GM18909 (cell line): ENCODE data around the gene LAMA3.

Source experiments
- ATAC-seq: cut with Tn5 transposase; IDR thresholded peaks from one replicate; pipeline ENCODE4 v1.9.1; 2021; ENCODE audit warnings: mild to moderate bottlenecking; ENCODE audit not compliant: unreplicated experiment, poor library complexity

LAMA3 gene

GRCh38 chr18:23758281-23758680 lies 69.0 kb downstream of the LAMA3 start:
- ATAC-seq, result no peak

- ATAC-seq, result no peak
Measured at GRCh38 chr18:23761941-23762340, 72.7 kb downstream of the LAMA3 start.

DNA sequence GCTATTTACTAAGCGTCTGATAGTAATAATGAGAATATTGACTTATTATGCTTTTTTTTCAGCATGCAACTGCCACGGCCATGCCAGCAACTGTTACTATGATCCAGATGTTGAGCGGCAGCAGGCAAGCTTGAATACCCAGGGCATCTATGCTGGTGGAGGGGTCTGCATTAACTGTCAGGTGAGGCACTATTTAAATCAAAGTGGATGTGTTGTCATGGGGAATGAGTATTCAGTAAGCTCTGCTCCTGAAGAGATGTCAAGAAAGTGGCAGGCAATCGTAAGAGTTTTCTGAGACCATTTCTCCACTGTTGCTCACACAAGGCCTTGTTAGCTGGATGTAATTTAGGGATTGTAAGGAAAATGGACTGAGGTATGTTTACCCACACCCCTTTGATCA lies 74.1 kb downstream of the LAMA3 start:
- no peak for ATAC-seq

GRCh38 chr18:23765931-23766330 lies 76.7 kb downstream of the LAMA3 start:
- ATAC-seq, result no peak

DNA sequence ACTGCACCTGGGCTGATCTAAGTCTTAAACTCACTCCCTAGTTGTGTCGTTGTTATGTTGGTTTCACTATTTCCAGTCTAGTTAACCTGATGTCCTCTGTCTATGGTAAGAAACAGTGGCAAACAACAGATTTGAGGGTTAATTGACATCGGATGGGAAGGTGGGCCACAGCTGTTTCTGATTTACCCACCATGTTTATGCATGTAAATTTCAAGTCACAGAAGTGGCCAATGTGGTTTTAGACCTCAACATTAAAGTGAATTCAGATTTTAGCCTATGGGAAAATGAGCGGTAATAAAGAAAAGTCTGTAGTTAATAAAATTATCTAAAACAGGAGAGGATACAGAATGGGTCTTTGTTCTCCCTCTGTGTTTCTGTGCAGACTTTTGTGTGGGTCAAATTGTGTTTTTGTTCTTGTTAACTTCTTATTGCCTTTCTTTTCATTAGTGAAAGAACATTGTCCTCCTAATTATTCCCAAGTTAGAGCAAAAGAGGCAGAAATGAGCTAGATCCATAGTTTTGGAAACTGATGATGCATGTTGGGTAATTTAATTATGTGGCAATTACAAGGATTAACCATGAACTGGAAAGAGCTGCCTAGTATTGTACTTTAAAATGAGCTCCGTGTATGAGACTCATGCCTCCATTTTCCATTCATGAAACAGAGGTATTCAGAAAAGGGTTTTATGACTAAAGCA lies 83.2 kb downstream of the LAMA3 start:
- ATAC-seq, result no peak

- no peak for ATAC-seq
Measured at GRCh38 chr18:23776306-23776705, 87.1 kb downstream of the LAMA3 start.

- ATAC-seq, result no peak
Measured at GRCh38 chr18:23778828-23779227, 89.6 kb downstream of the LAMA3 start.

- ATAC-seq, result no peak
Measured at GRCh38 chr18:23779696-23780303, 90.5 kb downstream of the LAMA3 start.

- ATAC-seq, result no peak
Measured at GRCh38 chr18:23784832-23785245, 95.6 kb downstream of the LAMA3 start.

- ATAC-seq, result no peak
Measured at GRCh38 chr18:23793051-23793450, 103.8 kb downstream of the LAMA3 start.

DNA sequence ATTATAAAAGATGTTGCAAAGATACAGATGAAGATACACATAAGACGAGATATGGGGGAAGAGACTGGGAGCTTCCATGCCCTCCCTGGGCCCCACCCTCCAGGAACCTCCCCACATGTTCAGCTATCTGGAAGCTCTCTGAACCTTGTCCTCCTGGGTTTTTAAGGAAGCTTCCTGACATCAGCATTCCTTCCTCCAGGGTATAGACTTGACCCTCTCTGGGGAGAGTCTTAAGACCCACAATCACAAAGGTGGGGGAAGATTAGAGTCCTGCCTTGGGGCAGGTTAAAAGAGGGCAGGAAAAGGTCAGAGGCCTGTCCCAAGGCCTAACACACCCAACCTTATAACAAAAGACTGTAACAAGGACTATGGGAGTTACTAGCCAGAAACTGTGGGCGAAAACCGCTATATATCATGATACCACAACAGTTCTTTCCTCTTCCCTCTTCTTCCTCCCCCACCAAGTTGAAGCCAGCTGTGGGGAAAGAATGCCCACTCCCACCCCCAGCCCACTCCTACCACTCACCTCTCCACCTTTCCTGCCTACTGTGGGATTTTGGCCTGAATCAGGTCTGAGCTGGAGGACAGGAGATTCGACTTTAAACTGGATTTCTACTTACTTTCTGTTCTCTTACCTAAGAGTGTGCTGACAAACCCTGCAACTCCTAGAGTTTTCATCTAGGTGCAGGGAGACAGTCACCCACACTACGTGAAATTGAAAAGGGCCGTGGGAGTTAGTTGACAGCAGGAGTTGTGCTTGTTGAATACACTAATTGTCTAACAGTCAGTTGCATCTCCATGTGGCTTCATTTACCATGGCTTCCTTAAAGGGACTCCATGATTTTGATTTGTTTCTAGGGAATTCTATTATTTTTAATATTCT lies 105.0 kb downstream of the LAMA3 start:
- no peak for ATAC-seq

DNA sequence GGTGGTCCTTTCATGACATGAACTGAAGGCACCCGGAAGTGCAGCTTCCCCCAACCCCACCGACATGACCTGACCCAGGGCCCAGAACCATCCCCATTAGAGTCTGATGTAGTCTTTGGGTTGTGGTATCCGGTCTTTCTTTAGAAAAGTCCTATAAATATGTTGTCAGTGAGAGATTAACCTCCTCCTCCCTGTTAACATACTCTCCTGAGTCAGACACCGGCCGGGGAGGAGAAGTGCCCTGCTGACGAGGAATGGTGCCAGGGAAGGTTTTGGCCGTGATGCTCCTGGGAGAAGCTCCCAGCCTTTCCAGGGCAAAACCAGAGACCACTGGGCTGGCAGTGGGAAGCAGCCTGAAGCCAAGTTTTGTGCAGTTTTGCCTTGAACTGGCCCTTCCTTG lies 109.0 kb downstream of the LAMA3 start:
- no peak for ATAC-seq

- ATAC-seq, result no peak
Measured at GRCh38 chr18:23798824-23799223, 109.6 kb downstream of the LAMA3 start.

DNA sequence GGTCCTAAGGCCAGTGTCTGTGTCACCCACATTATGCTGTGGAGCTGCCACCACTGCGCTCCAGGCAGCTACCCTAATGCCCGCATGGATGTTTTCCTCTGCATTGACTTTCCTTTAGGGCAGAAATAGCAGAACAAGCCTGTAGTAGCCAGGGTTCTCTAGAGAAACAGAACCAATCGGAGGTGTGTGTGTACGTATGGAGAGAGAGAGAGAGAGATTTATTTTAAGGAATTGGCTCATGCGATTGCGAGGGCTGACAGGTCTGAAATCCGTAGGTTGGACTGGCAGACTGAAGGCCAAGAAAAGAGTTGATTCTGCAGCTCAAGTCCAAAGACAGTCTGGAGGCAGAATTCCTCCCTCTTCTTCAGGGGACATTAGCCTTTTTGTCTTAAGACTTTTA lies 110.3 kb downstream of the LAMA3 start:
- ATAC-seq, result no peak

DNA sequence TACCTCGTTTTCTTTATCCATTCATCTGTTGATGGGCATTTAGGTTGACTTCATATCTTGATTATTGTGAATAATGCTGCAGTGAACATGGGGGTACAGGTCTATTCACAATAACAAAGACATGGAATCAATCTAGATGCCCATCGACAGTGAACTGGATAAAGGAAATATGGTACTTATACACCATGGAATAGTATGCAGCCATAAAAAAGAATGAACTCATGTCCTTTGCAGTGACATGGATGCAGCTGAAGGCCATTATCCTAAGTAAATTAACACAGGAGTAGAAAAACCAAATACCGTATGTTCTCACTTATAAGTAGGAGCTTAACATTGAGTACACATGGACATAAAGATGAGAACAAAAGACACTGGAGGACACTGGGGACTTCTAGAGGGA lies 111.6 kb downstream of the LAMA3 start:
- no peak for ATAC-seq

GRCh38 chr18:23802817-23803216 lies 113.6 kb downstream of the LAMA3 start:
- ATAC-seq, result no peak

DNA sequence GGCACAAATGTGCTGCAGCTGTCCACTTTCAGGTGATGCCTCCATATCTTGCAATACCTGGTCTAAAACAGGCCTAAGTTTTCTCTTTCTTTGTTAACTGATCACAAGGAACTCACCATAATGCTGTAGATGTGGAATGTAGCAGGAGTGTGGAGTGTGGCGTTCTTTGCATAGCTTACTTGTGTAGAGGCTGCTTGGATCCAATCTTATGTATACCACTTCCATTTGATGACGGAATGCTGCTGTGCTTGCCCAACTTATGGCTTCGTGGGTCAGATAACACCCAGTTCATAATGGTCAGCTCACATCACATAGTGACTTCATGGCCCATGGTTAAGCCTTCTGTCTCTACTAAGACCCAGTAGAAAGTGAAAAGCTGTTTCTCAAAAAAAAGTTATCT lies 114.5 kb downstream of the LAMA3 start:
- no peak for ATAC-seq

GRCh38 chr18:23805898-23806297 lies 116.6 kb downstream of the LAMA3 start:
- ATAC-seq, result no peak

GRCh38 chr18:23809415-23809814 lies 120.2 kb downstream of the LAMA3 start:
- ATAC-seq, result no peak

DNA sequence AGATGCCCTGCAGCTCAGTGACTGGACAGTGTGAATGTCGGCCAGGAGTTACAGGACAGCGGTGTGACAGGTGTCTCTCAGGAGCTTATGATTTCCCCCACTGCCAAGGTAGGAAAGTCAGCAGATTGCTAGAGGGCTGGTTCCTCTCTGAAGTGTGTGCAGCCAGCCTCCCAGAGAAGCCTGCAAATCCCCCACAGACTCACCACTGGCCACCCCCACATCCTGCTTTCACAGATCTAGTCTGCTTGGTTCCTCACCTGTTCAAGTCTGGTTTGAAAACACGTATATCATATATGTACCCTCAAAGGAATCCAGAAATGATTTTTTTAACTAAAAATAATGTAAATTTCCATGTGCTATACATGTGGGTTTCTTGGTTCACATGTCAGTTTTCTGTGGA lies 121.1 kb downstream of the LAMA3 start:
- ATAC-seq, result no peak

DNA sequence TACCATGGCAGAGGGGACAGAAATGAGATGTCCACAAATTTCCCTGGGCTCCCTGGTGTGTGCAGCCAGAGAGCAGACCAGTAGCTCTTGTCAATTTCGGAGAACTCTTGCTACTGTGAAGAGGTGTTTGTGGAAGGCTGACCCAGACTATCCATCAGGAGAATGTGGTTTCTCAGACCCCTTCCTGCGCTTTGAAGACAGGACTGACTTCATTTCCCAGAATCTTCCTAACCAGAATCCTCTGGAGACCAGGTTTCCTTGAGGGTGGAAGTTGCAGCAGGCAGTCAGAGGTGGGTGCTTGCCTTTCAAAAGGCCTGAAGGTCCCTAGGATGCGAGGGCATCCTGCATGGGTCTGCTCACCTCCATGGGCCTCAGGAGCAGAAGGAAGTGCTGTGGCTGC lies 121.9 kb downstream of the LAMA3 start:
- no peak for ATAC-seq
